DND-41 (cell line): ENCODE data around the gene LRRC28.

Experiments used
- ATAC-seq: fragments of 200-7000 bp; cut with Tn5 transposase; 3 replicates; pipeline ENCODE4 v1.9.1; 2021; ENCODE audit warnings: low read depth; ENCODE audit not compliant: insufficient read depth
- DNase-seq: peaks from one replicate; pipeline ENCODE4 v3.0.0-alpha.2; 2020
- H2AFZ ChIP-seq: 2 replicates; pipeline ENCODE4 v1.6.0; 2012; ENCODE audit warnings: low read depth, low read length
- H3K27ac ChIP-seq: 2 replicates; pipeline ENCODE4 v1.5.1; 2012; ENCODE audit warnings: low read length, inconsistent platforms
- H3K27me3 ChIP-seq: fragments of 200-600 bp; sonication (generic); 2 replicates; pipeline ENCODE4 v1.6.0; 2012; ENCODE audit warnings: low read length, mild to moderate bottlenecking, inconsistent platforms; ENCODE audit not compliant: insufficient read depth, poor library complexity
- H3K36me3 ChIP-seq: 2 replicates; pipeline ENCODE4 v1.5.1; 2012; ENCODE audit warnings: low read length, inconsistent platforms; ENCODE audit not compliant: insufficient read depth
- H3K4me1 ChIP-seq: 2 replicates; pipeline ENCODE4 v1.5.1; 2012; ENCODE audit warnings: mild to moderate bottlenecking, low read length; ENCODE audit not compliant: insufficient read depth
- H3K4me2 ChIP-seq: 2 replicates; pipeline ENCODE4 v1.6.0; 2012; ENCODE audit warnings: mild to moderate bottlenecking, moderate library complexity, low read length, inconsistent platforms; ENCODE audit not compliant: insufficient read depth
- H3K4me3 ChIP-seq, 2 experiments: fragments of 200-600 bp in 1 of 2; shearing (Covaris generic) in 1 of 2; 2 replicates each; pipeline ENCODE4 v1.5.1; 2012 to 2016; ENCODE audit warnings: inconsistent platforms in 2 of 2, low read length in 2 of 2, mild to moderate bottlenecking in 2 of 2, low read depth in 1 of 2, moderate library complexity in 1 of 2
- H3K79me2 ChIP-seq: 2 replicates; pipeline ENCODE4 v1.6.0; 2012; ENCODE audit warnings: low read length, inconsistent platforms; ENCODE audit not compliant: insufficient read depth
- H3K9ac ChIP-seq: 2 replicates; pipeline ENCODE4 v1.6.0; 2012; ENCODE audit warnings: low read depth, mild to moderate bottlenecking, inconsistent platforms, low read length, moderate library complexity
- H3K9me3 ChIP-seq: 2 replicates; pipeline ENCODE4 v1.5.1; 2012; ENCODE audit warnings: low read length, moderate library complexity, mild to moderate bottlenecking, inconsistent platforms; ENCODE audit not compliant: insufficient read depth, severe bottlenecking
- H4K20me1 ChIP-seq: 2 replicates; pipeline ENCODE4 v1.6.0; 2012; ENCODE audit warnings: low read length; ENCODE audit not compliant: insufficient read depth
- EZH2 ChIP-seq: IDR thresholded peaks from 3 replicates; pipeline ENCODE4 v1.6.1; 2012; ENCODE audit warnings: borderline replicate concordance, low read depth, mild to moderate bottlenecking, moderate library complexity, low read length, inconsistent platforms; ENCODE audit not compliant: severe bottlenecking
- TF ChIP-seq, protein P1 (sequence below): IDR thresholded peaks from 2 replicates; pipeline ENCODE4 v1.5.1; 2012; ENCODE audit warnings: borderline replicate concordance, low read length, moderate library complexity, mild to moderate bottlenecking; ENCODE audit not compliant: poor library complexity, severe bottlenecking; ENCODE audit errors: extremely low read depth

The LRRC28 gene

GRCh38 chr15:99348412-99348811, 97.1 kb downstream of the LRRC28 start:
- no peaks in the 10 kb centered on the region for H3K4me1 ChIP-seq

DNA sequence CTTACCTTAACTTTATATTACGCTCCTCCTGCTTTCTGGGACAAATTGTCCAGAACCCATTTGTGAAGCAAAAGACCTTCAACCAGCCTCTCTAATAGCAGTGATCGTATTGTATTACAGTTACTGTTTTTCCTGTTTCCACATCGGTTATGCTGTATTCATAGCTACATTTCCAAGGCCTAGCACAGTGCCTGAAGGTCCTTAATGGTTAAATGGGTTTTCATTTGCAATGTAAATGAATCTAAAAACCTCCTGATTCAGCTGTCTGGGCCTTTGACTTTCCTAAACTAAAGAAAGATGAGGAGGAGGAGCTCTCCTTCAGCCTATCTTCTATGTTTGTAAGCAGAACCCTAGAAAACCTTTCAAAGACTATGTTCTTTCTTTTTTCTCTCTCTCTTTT, 99.1 kb downstream of the LRRC28 start:
- no peak for ATAC-seq

More at GRCh38 chr15:99348412-99348811, 97.1 kb downstream of the LRRC28 start:
- Histone ChIP-seq H3K4me2 (no peak overlapping the region), H3K9me3 (no peaks in the 10 kb centered on the region), H3K27me3 (no peaks in the 10 kb centered on the region), H2AFZ (no peak overlapping the region), H4K20me1 (no peaks in the 10 kb centered on the region), H3K36me3 (peaks cover 17% of the 10 kb centered on the region; the same call in 1 of the 2 replicates), H3K4me3 (no peak overlapping the region), H3K9ac (no peak overlapping the region), H3K27ac (no peak overlapping the region), H3K79me2 (no peaks in the 10 kb centered on the region)
- DNase-seq (no peak), ATAC-seq (no peak)
- TF ChIP-seq EZH2 = no peak
- TF ChIP-seq, protein P1, sequence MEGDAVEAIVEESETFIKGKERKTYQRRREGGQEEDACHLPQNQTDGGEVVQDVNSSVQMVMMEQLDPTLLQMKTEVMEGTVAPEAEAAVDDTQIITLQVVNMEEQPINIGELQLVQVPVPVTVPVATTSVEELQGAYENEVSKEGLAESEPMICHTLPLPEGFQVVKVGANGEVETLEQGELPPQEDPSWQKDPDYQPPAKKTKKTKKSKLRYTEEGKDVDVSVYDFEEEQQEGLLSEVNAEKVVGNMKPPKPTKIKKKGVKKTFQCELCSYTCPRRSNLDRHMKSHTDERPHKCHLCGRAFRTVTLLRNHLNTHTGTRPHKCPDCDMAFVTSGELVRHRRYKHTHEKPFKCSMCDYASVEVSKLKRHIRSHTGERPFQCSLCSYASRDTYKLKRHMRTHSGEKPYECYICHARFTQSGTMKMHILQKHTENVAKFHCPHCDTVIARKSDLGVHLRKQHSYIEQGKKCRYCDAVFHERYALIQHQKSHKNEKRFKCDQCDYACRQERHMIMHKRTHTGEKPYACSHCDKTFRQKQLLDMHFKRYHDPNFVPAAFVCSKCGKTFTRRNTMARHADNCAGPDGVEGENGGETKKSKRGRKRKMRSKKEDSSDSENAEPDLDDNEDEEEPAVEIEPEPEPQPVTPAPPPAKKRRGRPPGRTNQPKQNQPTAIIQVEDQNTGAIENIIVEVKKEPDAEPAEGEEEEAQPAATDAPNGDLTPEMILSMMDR = no peak

GRCh38 chr15:99359769-99360168, 108.5 kb downstream of the LRRC28 start:
- DNase-seq (no peak), ATAC-seq (no peak)
- Histone ChIP-seq H3K27me3 (no peaks in the 10 kb centered on the region), H4K20me1 (no peaks in the 10 kb centered on the region), H3K4me2 (no peak overlapping the region), H3K4me3 (no peak overlapping the region), H3K27ac (no peak overlapping the region), H3K9ac (no peak overlapping the region), H3K9me3 (no peaks in the 10 kb centered on the region), H3K79me2 (no peaks in the 10 kb centered on the region), H3K36me3 (peaks cover 37% of the 10 kb centered on the region), H3K4me1 (peaks cover 13% of the 10 kb centered on the region), H2AFZ (no peak overlapping the region)
- TF ChIP-seq EZH2 = no peak
- TF ChIP-seq, protein P1 = no peak

More for the DNA sequence above, 99.1 kb downstream of the LRRC28 start:
- no peak for DNase-seq
- no peaks in the 10 kb centered on the region for H4K20me1 ChIP-seq
- H3K9ac ChIP-seq = no peak overlapping the region
- H3K4me2 ChIP-seq = no peak overlapping the region
- H3K4me1 ChIP-seq = no peaks in the 10 kb centered on the region
- no peak overlapping the region for H3K4me3 ChIP-seq
- no peaks in the 10 kb centered on the region for H3K79me2 ChIP-seq
- peaks cover 28% of the 10 kb centered on the region for H3K36me3 ChIP-seq
- no peak for TF ChIP-seq EZH2
- TF ChIP-seq, protein P1 = no peak
- H3K27ac ChIP-seq = no peak overlapping the region
- no peaks in the 10 kb centered on the region for H3K27me3 ChIP-seq
- no peak overlapping the region for H2AFZ ChIP-seq
- H3K9me3 ChIP-seq = no peaks in the 10 kb centered on the region
